Hematopoietic multipotent progenitor cell treated with erythropoietin and hydrocortisone succinate and interleukin-3 and kit ligand, for 6 days (in vitro differentiated cells): ENCODE results near the gene POLR2H.
A peak's percentile ranks its signal among the peaks of the same experiment; 100 is the strongest.

Experiments
- DNase-seq: peaks from one replicate; pipeline ENCODE4 v3.0.0-alpha.2; 2015

The POLR2H gene

DNA sequence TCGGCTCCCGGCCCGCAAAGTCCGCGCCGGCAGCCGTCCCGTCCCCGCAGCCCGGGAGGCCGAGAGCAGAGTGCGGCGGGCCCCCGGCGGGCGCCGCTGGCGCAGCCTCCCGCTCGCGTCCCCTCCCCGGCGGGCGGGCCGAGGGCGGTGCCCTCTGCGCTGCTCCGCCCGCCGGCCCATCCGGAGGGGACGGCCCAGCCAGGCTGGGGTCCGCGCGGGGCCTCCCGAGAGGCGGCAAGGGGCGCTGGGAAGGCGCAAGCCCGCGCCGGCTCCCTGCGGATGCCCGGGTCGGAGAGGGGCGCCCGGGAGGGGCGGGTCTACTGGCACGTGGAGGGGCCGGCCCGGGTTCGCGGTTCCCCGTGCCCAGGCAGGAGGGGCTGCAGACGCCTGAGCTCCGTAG, at the start of gene POLR2H, which contains the start of gene CLCN2:
Gene POLR2H (plus strand): TSS at position 179 of the 400 bp plus-strand sequence. CDS start 1,783 bp downstream, outside the sequence.
Gene CLCN2 (minus strand): TSS at position 74 of the 400 bp plus-strand sequence. CDS start 126 bp downstream, outside the sequence.
- peak; percentile 64 for DNase-seq

DNA sequence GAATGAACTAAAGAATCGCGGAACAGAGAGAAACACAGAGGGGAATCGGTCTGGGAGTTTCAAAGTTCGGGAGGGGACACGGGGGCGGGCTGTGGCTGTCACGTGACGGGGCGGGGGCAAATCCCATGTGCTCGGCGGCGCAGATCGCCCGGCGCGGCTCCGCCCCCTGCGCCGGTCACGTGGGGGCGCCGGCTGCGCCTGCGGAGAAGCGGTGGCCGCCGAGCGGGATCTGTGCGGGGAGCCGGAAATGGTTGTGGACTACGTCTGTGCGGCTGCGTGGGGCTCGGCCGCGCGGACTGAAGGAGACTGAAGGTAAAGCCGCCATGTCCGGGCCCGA, 47.2 kb upstream of the POLR2H start, which contains the start of gene EIF4G1:
Gene EIF4G1 (plus strand): TSS at position 244 of the 337 bp plus-strand sequence. CDS start 1,191 bp downstream, outside the sequence.
- peak; percentile 96 for DNase-seq

DNA sequence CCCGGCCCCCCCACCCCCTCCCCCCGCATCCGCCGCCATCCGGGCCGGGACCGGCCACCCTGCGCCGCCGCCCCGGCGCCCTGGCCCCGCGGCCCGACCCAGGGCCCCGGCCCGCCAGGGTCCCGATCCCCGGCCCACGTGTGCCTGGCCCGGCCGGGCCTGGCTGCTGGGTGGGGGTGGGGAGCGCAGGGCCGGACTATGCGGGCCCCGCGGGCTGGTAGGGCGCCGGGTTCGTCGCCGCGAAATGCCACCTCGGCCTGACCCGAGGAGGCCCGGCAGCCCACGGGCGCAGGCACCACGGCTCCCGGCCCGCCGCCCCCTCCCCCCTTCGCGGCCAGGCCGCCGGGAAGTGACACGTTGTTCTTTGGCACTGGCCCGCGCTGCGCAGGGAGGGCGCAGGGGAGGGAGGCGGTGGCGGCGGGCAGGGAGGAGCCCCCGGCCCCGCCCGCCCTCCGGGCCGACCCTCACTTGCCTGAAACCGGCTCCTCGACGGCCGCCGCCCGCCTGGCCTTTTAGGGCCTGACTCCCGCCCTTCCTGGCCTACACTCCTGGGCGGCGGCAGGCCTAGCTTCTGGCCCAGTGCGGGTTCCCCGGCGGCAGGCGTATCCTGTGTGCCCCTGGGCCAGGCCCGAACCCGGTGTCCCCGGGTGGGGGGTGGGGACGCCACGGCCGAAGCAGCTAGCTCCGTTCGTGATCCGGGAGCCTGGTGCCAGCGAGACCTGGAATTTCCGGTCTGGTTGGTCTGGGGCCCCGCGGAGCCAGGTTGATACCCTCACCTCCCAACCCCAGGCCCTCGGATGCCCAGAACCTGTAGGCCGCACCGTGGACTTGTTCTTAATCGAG, 46.6 kb upstream of the POLR2H start:
- DNase-seq: peak; percentile 86

DNA sequence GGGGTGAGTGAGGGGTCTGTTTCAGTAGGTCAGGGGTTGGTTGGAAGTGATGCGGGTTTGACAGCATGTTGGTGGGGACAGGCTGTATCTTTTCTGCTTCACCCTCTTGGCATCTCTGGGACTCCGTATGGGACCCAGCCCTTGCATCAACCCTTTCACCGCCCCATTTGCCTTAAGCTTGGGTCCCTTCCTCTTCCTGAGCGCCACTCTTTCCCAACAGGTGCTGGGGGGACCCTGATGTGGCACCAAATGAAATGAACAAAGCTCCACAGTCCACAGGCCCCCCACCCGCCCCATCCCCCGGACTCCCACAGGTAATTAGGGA, 46.0 kb upstream of the POLR2H start:
- peak; percentile 64 for DNase-seq

DNA sequence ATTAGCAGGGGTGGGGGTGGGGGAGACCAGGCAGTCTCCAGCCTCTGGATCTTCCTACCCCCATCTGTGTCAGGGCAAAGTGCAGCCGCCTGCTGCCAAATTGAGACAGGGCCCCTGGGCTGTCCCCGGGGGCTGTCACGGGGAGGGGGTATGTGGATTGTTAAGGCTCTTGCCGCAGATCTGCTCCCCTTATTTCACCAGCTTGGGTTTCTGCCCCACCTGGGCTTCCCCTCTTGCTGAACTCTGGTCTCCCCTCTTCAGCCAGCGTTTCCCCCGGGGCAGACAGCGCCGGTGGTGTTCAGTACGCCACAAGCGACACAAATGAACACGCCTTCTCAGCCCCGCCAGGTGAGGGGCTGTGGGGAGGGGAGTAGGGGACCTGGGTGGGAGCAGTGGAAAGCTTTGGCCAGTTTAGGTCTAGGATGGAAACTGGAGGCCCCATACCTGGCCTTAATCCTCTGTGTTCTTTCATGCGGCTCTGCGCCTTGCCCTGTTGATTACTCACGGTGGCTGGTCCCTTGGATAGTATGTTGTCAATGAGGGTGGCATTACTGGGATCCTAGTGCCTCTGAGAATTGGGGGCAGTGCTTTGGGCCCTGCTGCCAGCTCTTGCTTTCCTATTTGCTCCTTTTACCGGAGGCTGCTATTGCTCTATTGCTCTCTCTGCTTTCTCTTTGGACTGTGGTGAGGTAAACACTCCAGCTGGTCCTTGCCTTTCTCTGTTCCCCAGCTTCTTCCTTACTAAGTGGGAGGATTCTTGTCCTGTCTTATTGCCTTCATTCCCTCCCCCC, 45.4 kb upstream of the POLR2H start:
- DNase-seq: peak; percentile 32

DNA sequence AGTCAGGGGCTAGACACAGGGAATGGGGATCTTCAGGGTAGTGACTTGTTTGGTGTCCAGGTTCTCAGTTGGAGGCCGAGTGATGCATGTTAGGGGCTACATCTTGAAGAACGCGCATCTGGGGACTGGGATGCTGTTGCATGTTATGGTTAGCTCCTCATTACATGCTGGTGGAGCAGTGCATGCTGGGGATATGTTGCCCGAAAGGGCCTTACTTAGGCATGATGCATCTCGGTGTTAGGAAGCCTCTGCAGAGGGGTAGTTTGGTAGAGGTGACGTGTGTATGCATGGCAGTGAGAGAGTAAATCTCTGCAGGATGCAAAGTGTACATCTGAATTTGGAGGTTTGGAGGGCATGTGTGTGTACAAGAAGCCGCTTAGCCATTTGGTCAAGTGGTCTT, 44.7 kb upstream of the POLR2H start:
- no peak for DNase-seq

DNA sequence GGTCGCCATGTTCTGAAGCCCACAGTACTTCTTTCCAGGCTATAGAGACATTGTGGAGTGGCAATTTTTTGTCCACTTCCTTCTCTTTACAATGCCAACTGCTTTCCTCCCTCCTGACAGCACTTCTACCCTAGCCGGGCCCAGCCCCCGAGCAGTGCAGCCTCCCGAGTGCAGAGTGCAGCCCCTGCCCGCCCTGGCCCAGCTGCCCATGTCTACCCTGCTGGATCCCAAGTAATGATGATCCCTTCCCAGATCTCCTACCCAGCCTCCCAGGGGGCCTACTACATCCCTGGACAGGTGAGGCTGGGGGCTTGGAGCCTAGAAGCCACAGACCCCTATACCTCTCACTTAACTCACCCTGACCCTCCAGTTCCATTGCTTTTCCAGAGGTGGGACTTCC, 44.3 kb upstream of the POLR2H start:
- no peak for DNase-seq

DNA sequence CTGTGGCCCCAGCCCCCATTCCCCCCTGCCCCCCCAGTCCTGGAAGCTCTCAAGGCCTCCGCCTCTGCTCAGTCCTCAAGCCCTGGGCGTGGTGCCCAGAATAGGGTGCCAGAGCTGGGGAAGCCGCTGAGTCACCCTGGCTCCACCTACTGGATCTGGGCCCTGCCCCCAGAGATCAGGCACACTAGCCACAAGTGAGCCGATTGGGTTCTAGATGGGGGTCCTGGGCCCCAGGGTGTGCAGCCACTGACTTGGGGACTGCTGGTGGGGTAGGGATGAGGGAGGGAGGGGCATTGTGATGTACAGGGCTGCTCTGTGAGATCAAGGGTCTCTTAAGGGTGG, 41.4 kb upstream of the POLR2H start:
- peak; percentile 98 for DNase-seq

DNA sequence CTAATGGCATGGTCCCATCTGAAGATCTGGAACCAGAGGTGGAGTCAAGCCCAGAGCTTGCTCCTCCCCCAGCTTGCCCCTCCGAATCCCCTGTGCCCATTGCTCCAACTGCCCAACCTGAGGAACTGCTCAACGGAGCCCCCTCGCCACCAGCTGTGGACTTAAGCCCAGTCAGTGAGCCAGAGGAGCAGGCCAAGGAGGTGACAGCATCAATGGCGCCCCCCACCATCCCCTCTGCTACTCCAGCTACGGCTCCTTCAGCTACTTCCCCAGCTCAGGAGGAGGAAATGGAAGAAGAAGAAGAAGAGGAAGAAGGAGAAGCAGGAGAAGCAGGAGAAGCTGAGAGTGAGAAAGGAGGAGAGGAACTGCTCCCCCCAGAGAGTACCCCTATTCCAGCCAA, 39.8 kb upstream of the POLR2H start:
- DNase-seq: no peak

DNA sequence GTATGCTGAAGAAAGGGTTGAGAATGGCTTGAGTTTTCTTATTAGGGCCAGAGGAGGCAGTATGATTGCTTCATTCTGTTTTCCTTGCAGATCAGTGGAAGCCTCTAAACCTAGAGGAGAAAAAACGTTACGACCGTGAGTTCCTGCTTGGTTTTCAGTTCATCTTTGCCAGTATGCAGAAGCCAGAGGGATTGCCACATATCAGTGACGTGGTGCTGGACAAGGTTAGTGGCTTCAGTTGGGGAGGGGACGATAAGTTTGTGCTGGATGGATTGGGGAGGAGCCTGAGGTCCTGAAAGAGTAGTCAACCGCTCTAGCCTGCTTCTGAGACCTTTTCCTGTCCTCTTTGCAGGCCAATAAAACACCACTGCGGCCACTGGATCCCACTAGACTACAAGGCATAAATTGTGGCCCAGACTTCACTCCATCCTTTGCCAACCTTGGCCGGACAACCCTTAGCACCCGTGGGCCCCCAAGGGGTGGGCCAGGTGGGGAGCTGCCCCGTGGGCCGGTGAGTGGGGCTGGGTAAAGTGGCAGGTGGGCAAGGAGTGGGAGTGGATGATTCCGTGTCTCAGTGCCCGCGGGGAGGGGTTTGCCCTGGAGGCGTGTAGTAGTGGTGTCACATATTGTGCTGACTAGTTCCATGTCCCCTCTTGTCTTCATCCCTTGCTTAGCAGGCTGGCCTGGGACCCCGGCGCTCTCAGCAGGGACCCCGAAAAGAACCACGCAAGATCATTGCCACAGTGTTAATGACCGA, 38.6 kb upstream of the POLR2H start:
- DNase-seq: no peak

DNA sequence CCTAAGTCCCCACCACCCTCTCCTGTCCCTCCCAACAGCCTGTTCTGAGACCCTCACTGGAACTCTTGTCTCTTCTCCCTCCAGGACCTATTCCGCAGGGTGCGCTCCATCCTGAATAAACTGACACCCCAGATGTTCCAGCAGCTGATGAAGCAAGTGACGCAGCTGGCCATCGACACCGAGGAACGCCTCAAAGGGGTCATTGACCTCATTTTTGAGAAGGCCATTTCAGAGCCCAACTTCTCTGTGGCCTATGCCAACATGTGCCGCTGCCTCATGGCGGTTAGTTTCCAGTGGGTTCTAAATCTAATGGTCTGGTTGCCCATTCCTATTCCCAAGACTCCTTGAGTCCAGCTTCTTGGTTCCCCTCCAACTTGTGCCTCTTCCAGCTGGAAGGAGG, 37.8 kb upstream of the POLR2H start:
- DNase-seq: no peak

DNA sequence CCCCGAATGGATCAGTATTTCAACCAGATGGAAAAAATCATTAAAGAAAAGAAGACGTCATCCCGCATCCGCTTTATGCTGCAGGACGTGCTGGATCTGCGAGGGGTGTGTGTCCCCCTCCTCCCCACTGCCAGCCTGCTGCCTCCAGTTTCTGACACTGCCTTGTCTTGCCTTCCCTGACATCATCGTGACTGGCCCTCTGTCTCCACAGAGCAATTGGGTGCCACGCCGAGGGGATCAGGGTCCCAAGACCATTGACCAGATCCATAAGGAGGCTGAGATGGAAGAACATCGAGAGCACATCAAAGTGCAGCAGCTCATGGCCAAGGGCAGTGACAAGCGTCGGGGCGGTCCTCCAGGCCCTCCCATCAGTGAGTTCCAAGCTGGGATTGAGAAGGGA, 36.2 kb upstream of the POLR2H start:
- DNase-seq: no peak

DNA sequence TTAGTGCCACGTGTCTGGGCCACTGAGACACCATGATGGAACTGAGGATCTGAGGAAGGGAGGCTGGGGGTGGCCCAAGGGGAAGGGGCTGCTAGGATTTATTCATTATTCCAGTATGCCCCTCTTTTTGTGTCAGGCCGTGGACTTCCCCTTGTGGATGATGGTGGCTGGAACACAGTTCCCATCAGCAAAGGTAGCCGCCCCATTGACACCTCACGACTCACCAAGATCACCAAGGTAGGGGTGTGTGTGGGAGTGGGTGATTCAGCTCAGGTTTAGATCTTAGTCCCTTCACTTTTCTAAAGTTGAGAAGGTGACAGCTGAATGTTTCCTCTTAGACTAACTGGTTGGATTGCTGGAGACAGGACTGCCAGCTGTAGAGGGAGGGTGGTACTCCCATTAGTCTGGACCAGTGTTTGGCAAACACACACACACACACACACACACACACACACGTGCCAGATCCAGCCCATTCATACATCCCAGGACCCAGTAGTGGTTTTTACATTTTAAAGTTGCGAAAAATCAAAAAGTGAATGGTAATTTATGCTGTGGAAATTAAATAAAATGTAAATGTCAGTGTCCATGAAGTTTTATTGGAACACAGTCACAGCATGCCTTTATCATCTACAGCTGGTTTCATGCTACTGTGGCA, 35.7 kb upstream of the POLR2H start:
- DNase-seq: no peak

DNA sequence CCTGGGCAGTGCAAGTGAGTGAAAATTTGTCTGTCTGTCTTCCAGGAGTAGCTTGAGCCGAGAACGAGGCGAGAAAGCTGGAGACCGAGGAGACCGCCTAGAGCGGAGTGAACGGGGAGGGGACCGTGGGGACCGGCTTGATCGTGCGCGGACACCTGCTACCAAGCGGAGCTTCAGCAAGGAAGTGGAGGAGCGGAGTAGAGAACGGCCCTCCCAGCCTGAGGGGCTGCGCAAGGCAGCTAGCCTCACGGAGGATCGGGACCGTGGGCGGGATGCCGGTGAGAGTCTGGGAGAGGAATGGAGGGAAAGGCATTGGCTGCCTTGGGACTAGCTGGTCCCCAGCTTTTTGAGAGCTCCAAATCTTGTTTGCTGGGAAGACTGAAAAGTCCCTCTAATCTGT, 34.3 kb upstream of the POLR2H start:
- no peak for DNase-seq

DNA sequence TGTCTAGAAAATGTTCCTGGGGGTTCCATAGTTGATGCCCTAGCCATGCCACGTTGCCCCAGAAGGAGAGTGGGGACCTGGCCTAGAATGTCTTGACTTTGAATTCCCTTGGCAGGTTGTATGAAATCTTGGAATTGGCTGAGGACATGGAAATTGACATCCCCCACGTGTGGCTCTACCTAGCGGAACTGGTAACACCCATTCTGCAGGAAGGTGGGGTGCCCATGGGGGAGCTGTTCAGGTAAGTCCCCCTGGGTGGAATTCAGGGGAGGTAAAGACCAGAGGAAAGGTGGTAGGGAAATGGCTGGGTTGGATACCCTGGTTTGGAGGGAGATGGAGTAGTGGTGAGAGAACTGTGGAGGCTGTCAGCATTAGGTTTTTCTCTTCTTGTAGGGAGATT, 33.0 kb upstream of the POLR2H start:
- no peak for DNase-seq

DNA sequence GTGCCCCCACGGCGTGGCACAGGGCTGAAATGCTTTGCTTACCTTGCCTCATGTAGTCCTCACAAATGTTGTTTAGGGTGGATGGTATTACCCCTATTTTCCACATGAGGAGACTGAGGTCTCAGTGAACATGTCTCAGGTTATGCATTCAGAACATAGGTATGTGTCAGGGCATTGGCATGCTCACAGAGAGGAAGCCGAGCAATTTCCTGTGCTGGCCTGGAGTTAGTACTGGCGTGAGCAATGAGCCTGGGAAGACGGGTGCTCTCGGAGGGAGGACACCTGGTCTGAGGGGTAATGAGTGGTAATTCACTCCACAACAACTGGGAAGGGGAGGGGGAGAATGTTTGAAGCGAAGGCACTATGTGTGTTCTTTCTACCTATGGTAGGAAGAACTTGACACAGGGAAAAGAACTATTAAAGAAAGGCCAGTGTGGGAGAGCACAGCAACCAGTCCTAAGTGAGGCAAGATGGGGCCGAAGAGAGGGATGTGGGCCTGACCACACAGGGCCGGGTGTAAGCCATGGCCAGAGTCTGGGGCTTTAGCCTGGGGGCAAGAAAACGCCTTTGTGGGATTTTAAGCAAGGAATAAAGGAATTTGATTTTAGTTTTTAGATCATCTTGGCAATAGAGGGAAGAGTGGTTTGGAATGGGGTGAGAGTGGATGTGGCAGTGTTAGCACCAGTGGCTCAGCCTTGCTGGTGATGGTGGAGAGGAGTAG, 29.0 kb upstream of the POLR2H start:
- DNase-seq: no peak

DNA sequence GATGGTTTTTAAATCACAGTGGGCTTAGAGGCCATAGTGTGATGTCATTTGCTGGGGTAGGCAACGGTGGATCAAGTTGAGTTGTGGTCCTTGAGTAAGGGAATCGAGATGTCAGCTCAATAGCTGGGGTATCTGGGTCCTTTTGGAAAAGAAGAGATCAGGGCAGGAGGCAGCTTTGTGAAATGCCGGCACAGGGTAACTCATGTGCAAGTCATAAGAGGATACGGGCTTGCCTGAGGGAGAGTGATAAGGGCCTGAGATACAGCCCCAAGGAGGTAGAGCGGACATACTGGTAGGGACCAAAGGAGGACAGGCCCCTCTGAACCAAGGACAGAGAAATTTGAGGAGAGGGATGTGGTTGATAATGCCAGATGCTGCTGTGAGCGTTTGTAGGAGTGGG, 28.3 kb upstream of the POLR2H start:
- DNase-seq: peak; percentile 39

DNA sequence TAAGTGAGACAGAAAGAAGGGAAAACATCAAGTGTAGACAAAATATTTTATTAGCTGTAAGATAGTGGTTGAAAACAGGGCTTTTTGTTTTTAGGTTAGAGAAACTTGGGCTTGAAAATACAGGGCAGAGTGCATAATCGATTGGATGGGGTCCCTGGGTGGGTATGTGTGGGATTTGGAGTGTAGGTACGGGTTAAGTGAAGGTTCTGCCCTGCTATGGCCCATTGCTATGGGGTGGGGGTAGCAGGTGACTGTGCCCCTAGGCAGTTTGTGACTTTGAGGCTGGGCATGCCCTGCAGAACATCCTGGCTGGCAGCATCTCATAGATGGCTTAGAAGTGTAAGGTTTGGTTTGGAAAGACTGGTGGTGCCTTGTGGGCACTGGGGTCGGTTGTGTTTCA, 27.8 kb upstream of the POLR2H start:
- DNase-seq: no peak

DNA sequence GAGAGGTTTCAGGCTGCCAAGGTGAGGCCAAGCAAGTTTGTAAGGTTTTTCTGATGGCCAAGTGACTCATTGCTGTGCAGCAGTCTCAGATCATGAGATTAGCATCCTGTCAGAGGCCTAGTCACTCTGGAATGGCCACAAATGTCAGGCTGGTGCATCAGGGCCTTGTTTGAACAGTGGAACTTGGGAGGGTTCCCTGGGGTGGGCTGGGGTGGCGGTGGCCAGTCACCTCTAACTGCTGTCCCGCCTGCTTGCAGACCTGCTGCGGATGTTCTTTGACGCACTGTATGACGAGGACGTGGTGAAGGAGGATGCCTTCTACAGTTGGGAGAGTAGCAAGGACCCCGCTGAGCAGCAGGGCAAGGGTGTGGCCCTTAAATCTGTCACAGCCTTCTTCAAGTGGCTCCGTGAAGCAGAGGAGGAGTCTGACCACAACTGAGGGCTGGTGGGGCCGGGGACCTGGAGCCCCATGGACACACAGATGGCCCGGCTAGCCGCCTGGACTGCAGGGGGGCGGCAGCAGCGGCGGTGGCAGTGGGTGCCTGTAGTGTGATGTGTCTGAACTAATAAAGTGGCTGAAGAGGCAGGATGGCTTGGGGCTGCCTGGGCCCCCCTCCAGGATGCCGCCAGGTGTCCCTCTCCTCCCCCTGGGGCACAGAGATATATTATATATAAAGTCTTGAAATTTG, 26.9 kb upstream of the POLR2H start:
- peak; percentile 55 for DNase-seq

DNA sequence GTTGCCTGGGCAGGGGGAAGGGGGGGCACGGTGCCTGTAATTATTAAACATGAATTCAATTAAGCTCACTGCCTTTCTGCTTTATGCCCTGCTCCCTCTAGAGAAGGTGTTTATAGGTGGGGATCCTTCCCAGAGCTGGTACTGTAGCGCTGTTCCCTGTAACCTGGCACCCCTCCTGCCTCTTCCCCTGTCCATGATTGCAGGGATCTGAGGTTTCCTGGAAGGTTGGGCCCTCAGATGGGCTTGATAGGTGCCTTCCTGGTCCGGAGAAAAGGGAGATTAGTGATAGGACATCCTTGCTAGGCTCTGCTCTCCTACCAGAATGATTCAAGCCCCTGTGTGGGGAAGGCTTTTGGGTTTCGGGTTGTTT, 26.2 kb upstream of the POLR2H start:
- DNase-seq: peak; percentile 42

DNA sequence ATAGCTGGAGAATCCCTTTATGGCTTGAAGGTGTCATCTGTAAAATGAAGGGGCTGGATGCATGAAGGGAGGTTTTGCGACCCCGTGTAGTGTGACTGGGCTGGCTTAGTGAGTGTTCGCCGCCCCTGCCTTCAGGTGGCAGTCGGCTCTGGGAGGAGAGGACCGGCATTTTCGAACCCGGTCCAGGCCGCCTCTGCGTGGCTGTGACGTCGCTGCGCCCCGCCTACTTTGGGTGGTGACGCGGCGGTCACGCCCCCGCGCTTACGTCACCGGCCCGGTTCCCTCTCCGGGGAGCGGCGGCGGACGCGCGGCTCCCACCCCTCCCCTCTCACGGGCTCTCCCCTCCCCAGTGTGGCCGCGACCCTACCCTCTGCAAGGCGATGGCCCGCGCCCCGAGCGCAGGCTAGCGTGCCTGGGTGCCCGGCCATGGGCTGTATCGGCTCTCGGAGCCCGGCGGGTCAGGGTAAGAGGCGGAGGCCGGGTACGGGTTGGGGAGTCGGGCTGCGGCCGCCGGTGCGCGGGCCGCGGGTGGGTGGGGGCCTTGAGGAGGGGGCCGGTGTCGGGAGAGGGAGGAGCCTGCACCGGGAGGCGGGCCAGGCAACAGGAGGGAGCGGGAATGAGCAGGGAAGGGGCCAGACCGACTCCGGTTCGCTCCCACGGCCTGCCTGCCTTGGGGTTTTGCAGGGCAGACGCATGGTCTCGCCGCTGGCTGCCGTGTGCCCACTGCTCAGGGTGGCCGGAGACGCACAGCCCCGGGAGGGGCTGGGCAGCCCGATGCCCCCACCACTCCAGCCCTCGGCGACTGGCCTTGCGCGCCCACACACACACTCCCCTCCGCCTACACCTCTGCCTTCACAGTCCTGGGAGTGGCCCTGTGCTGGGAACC, 25.6 kb upstream of the POLR2H start:
- DNase-seq: peak; percentile 88
